GM12801 (cell line): ENCODE data around the gene TMPRSS9.

Source experiments
- CTCF ChIP-seq: IDR thresholded peaks from one replicate; pipeline ENCODE4 v1.5.1; 2011; ENCODE audit warnings: control low read depth; ENCODE audit not compliant: insufficient read length; ENCODE audit errors: extremely low read depth

Gene TMPRSS9

GRCh38 chr19:2339644-2340310, 20.3 kb upstream of the TMPRSS9 start:
- TF ChIP-seq CTCF, result no peak

- no peak for TF ChIP-seq CTCF
Measured at GRCh38 chr19:2340496-2341243, 19.4 kb upstream of the TMPRSS9 start.

- TF ChIP-seq CTCF, result no peak
Measured at GRCh38 chr19:2341244-2341751, 18.8 kb upstream of the TMPRSS9 start.

GRCh38 chr19:2341982-2342381, 18.1 kb upstream of the TMPRSS9 start:
- no peak for TF ChIP-seq CTCF

- no peak for TF ChIP-seq CTCF
Measured at GRCh38 chr19:2342656-2343288, 17.3 kb upstream of the TMPRSS9 start.

- TF ChIP-seq CTCF, result no peak
Measured at GRCh38 chr19:2343289-2343982, 16.6 kb upstream of the TMPRSS9 start.

GRCh38 chr19:2344381-2344870, 15.6 kb upstream of the TMPRSS9 start:
- TF ChIP-seq CTCF, result no peak
